Gastroesophageal sphincter (tissue), 4 donors: ENCODE results near the gene SCN2B. TPM values are rescaled to one million over a fixed set of nuclear protein-coding genes. Genes with fewer than 3 reads are reported as not detected.

Experiments used
- ATAC-seq: fragments of 150-250 bp; one replicate; pipeline ENCODE4 v1.9.1; 2016; ENCODE audit warnings: mild to moderate bottlenecking, moderate library complexity
- H3K27ac ChIP-seq, 4 donors: fragments of 200-600 bp; sonication (generic) in 3 of 4; 1 replicate in 3 of 4; 2 replicates in 1 of 4; pipeline ENCODE4 v1.5.1; 2016 to 2019
- H3K27me3 ChIP-seq: fragments of 200-600 bp; sonication (generic); one replicate; pipeline ENCODE4 v1.5.1; 2019
- H3K36me3 ChIP-seq, 2 donors: fragments of 200-600 bp; sonication (generic); one replicate each; pipeline ENCODE4 v1.5.1; 2019; ENCODE audit warnings: control low read depth in 1 of 2
- H3K4me1 ChIP-seq, 3 donors: fragments of 200-600 bp; sonication (generic); 1 replicate in 2 of 3; 2 replicates in 1 of 3; pipeline ENCODE4 v1.5.1; 2016 to 2019; ENCODE audit warnings: control low read depth in 2 of 3
- H3K4me3 ChIP-seq, 2 donors: fragments of 200-600 bp; sonication (generic); one replicate each; pipeline ENCODE4 v1.5.1; 2019; ENCODE audit warnings: mild to moderate bottlenecking in 1 of 2, moderate library complexity in 1 of 2
- H3K9me3 ChIP-seq, 3 donors: fragments of 200-600 bp; sonication (generic); one replicate each; pipeline ENCODE4 v1.5.1; 2017 to 2019; ENCODE audit warnings: control low read depth in 2 of 3
- EP300 ChIP-seq: sonication (generic); formaldehyde crosslinking; IDR thresholded peaks from one replicate; pipeline ENCODE4 v1.6.1; 2017; ENCODE audit warnings: antibody characterized with exemption, mild to moderate bottlenecking
- POLR2A ChIP-seq, 2 donors: fragments of 450-650 bp; IDR thresholded peaks; one replicate each; pipeline ENCODE4 v1.6.1; 2017; ENCODE audit warnings: antibody characterized with exemption in 2 of 2, mild to moderate bottlenecking in 2 of 2, moderate library complexity in 1 of 2
- POLR2AphosphoS5 ChIP-seq: sonication (generic); formaldehyde crosslinking; IDR thresholded peaks from one replicate; pipeline ENCODE4 v1.6.1; 2017; ENCODE audit warnings: antibody characterized with exemption
- WGBS, 2 donors: methylation state at CpG; one replicate each; pipeline ENCODE4 v1.1.5; 2018; ENCODE audit warnings: low coverage in 1 of 2; 5-methylcytosine and 5-hydroxymethylcytosine counted together
- total RNA-seq, 4 donors: library from RNA; depleted of rRNA; stranded (reverse); fragments of >200 nt; gene quantifications; one replicate each; pipeline ENCODE4 v1.1.0, GENCODE V29; 2016
- TF ChIP-seq, protein P1 (sequence below), 4 experiments: fragments of 200-600 bp in 2 of 4; fragments of 450-650 bp in 2 of 4; sonication (generic) in 1 of 4; IDR thresholded peaks; one replicate each; pipeline ENCODE4 v1.5.1; 2017 to 2019; ENCODE audit warnings: antibody characterized with exemption in 4 of 4, mild to moderate bottlenecking in 2 of 4, moderate library complexity in 2 of 4

The SCN2B gene
- total RNA-seq, 4 donors from 2014 or later, result 0.25 to 1.0 (median 0.49) TPM

DNA sequence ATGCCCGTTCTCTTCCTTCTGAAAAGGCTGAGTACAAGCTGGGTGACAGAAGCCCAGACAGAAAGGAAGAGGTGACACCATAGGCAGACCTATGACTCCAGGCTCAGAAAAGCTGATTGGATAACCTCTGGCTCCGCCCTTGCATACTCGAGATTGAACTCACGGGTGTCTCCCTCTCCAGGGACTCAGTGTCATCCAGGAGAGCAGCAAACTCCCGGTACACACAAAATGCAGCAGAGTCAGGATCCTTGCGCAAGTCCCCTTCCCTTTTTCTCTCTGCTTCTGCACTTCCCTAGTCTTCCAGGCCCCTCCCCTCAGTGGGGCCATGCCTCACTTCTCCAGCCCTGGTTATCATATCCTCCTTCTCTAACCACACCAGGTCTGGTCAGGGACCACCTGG lies 33.6 kb downstream of the SCN2B start:
- WGBS, 2 donors, result 30 to 39% methylated on average over 6 of the region's 6 CpGs
- peaks cover 0 to 21% (median 7%) of the 10 kb centered on the region in 3 donors for H3K4me1 ChIP-seq
- no peak for TF ChIP-seq EP300
- TF ChIP-seq POLR2AphosphoS5, result no peak
- TF ChIP-seq, protein P1, sequence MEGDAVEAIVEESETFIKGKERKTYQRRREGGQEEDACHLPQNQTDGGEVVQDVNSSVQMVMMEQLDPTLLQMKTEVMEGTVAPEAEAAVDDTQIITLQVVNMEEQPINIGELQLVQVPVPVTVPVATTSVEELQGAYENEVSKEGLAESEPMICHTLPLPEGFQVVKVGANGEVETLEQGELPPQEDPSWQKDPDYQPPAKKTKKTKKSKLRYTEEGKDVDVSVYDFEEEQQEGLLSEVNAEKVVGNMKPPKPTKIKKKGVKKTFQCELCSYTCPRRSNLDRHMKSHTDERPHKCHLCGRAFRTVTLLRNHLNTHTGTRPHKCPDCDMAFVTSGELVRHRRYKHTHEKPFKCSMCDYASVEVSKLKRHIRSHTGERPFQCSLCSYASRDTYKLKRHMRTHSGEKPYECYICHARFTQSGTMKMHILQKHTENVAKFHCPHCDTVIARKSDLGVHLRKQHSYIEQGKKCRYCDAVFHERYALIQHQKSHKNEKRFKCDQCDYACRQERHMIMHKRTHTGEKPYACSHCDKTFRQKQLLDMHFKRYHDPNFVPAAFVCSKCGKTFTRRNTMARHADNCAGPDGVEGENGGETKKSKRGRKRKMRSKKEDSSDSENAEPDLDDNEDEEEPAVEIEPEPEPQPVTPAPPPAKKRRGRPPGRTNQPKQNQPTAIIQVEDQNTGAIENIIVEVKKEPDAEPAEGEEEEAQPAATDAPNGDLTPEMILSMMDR (IDR thresholded peaks at IDR 0.05), result no peak
- TF ChIP-seq POLR2A (IDR thresholded peaks at IDR 0.05), result no peak
- H3K4me3 ChIP-seq, result no peak overlapping the region
- H3K27ac ChIP-seq, result no peak overlapping the region
- H3K36me3 ChIP-seq, result no peaks in the 10 kb centered on the region
- H3K9me3 ChIP-seq, result no peaks in the 10 kb centered on the region
- peaks cover 77% of the 10 kb centered on the region for H3K27me3 ChIP-seq
- no peak for ATAC-seq

DNA sequence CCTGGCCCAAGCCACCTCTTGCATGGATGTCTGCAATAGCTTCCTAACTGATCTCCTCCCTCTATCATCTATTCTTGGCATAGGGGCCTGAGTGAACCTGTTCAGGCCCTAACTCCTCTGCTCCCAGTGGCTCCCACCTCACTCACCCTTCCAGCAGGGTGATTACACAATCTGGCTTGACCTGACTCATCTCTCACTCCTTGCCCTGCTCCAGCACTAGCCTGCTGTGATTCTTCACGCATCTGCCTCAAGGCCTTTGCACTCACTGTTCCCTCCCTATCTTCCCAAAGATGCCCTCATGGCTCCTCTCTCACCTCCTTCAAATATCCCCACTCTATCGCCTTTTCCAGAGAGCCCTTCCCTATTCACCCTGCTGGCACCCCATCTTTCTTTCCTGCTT lies 34.4 kb downstream of the SCN2B start:
- TF ChIP-seq, protein P1 (IDR thresholded peaks at IDR 0.05), result no peak
- no peak for TF ChIP-seq POLR2A (IDR thresholded peaks at IDR 0.05)
- TF ChIP-seq EP300, result no peak
- TF ChIP-seq POLR2AphosphoS5, result no peak
- H3K36me3 ChIP-seq, result no peaks in the 10 kb centered on the region
- 50 to 75% methylated on average over 2 of the region's 2 CpGs for WGBS, 2 donors
- H3K27me3 ChIP-seq, result peaks cover 83% of the 10 kb centered on the region
- H3K4me3 ChIP-seq, result no peak overlapping the region
- H3K9me3 ChIP-seq, result no peaks in the 10 kb centered on the region
- H3K27ac ChIP-seq, result no peak overlapping the region
- ATAC-seq, result no peak
- peaks cover 0 to 21% (median 7%) of the 10 kb centered on the region in 3 donors for H3K4me1 ChIP-seq

DNA sequence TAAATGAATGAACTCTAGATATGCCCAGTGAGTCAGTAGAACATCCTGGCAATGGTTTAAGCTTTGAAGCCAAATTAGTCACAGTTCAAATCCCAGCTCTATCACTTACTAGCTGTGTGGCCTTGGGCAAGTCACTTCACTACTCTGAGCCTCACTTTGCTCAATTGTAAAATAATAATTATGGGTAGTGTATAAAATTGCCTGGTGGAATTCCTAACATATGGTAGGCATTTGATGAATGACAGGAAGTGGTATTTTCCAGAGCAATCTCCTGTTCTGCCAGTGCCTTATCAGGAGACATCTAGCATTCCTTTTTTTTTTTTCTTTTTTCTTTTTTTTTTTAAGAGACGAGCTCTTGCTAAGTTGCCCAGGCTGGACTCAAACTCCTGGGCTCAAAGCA lies 36.9 kb downstream of the SCN2B start:
- Histone ChIP-seq H3K36me3 (peaks cover 0 to 4% of the 10 kb centered on the region in 2 donors), H3K27ac (no peak overlapping the region), H3K27me3 (peaks cover 90% of the 10 kb centered on the region), H3K4me1 (peaks cover 0 to 3% (median 0%) of the 10 kb centered on the region in 3 donors), H3K9me3 (no peaks in the 10 kb centered on the region), H3K4me3 (no peak overlapping the region)
- WGBS, 2 donors, result 40 to 43% methylated on average over 1 of the region's 1 CpG
- TF ChIP-seq EP300, result no peak
- TF ChIP-seq POLR2AphosphoS5, result no peak
- TF ChIP-seq POLR2A (IDR thresholded peaks at IDR 0.05), result no peak
- TF ChIP-seq, protein P1 (IDR thresholded peaks at IDR 0.05), result no peak
- ATAC-seq, result no peak

DNA sequence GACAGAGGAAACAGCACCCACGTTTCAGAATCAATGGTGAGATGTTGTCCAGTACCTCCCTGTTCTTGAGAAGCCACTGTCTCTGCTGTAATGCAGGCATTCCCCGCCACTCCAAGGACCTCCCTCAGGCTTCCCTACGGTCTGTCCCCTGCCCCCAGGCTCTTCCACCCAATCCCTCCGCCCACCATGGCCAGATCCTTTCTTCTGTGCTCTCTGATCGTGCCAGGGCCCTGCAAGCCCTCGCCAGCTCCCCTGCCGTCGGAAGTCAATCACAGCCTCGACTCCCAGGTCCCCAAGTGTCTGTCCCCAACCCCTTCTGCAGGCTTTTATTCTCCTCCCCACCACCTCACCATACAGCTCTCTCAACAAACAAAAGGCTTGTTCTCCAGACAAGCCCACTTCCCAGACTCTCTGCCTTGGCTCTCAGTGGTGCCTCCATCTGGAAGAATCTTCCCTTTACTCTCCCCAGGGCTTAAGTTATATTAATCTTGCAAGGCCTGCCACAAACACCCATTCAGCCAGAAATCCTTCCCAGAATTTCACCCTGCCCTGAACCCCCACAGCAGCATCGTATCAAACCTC lies 37.5 kb downstream of the SCN2B start:
- no peak for ATAC-seq
- Histone ChIP-seq H3K27me3 (peaks cover 85% of the 10 kb centered on the region), H3K4me1 (no peaks in the 10 kb centered on the region), H3K9me3 (no peaks in the 10 kb centered on the region), H3K4me3 (no peak overlapping the region), H3K36me3 (peaks cover 0 to 4% of the 10 kb centered on the region in 2 donors), H3K27ac (no peak overlapping the region)
- WGBS, 2 donors, result 41 to 50% methylated on average over 9 to 10 of the region's 10 CpGs
- TF ChIP-seq EP300, result no peak
- TF ChIP-seq POLR2AphosphoS5, result no peak
- no peak for TF ChIP-seq POLR2A (IDR thresholded peaks at IDR 0.05)
- TF ChIP-seq, protein P1 (IDR thresholded peaks at IDR 0.05), result no peak

DNA sequence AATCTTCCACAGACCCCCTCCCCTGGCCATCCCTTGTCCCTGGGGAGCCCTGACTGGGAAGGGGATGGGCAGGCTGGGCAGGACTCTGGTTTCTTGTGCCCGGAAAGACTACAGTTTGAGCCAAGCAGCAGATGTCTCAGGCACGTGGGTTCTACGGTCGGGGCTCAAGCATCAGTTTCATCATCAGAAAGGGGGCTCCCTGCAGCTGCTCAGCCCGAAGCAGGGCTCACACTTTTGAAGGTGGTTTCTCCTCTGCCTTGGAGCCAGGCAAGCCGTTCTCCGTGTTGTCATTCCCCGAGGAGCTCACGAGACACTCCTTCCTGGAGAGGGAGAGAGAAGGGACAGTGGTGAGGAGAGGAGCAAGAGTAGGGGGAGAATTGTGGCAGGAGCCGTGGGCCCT lies 39.6 kb downstream of the SCN2B start:
- Histone ChIP-seq H3K27ac (no peak overlapping the region), H3K36me3 (peaks cover 0 to 4% of the 10 kb centered on the region in 2 donors), H3K4me1 (no peaks in the 10 kb centered on the region), H3K4me3 (no peak overlapping the region), H3K27me3 (peaks cover 73% of the 10 kb centered on the region), H3K9me3 (no peaks in the 10 kb centered on the region)
- 91% methylated on average over 4 of the region's 10 CpGs; no CpG with 5 or more reads in 1 of the 2 donors for WGBS, 2 donors
- no peak for ATAC-seq
- TF ChIP-seq POLR2AphosphoS5 (no peak), POLR2A (IDR thresholded peaks at IDR 0.05) (no peak)
